22Rv1 (cell line): ENCODE data around the gene RPL27.

Source experiments
- CTCF ChIP-seq: fragments of 450-650 bp; IDR thresholded peaks from 2 replicates; pipeline ENCODE4 v1.5.1; 2017; ENCODE audit warnings: mild to moderate bottlenecking
- ZFX ChIP-seq: fragments of 450-650 bp; IDR thresholded peaks from 2 replicates; pipeline ENCODE4 v1.6.1; 2017; ENCODE audit warnings: antibody characterized with exemption, borderline replicate concordance

- TF ChIP-seq CTCF (no peak), ZFX (no peak)
Measured at GRCh38 chr17:42979511-42980273, 18.5 kb upstream of the RPL27 start, which contains the start of gene PTGES3L.
